Measurements from ENCODE around the gene UNC5A. TPM values are rescaled to one million over a fixed set of nuclear protein-coding genes. Genes with fewer than 3 reads are reported as not detected.
A peak's percentile ranks its signal among the peaks of the same experiment; 100 is the strongest.

The UNC5A gene
- total RNA-seq, 1 donor from 2014 or later: 0.34 TPM

- DNase-seq: no peak
These were observed 71.6 kb downstream of the UNC5A start for GRCh38 chr5:176881816-176882566.

- DNase-seq: peak; percentile 5
These were observed 72.2 kb downstream of the UNC5A start for GRCh38 chr5:176882567-176882903.

GRCh38 chr5:176883700-176884570 lies 73.6 kb downstream of the UNC5A start:
- DNase-seq: no peak

GRCh38 chr5:176884571-176884890 lies 74.2 kb downstream of the UNC5A start:
- no peak for DNase-seq

- DNase-seq: no peak
These were observed 76.2 kb downstream of the UNC5A start for GRCh38 chr5:176886336-176887251.

- no peak for DNase-seq
These were observed 77.0 kb downstream of the UNC5A start for GRCh38 chr5:176887252-176887849.

- no peak for DNase-seq
These were observed 77.9 kb downstream of the UNC5A start for GRCh38 chr5:176888016-176888864.

- DNase-seq: no peak
These were observed 78.5 kb downstream of the UNC5A start for GRCh38 chr5:176888865-176889165.

GRCh38 chr5:176889321-176890280 lies 79.2 kb downstream of the UNC5A start:
- DNase-seq: no peak

GRCh38 chr5:176890455-176891330 lies 80.3 kb downstream of the UNC5A start:
- no peak for DNase-seq

- no peak for DNase-seq
These were observed 81.1 kb downstream of the UNC5A start for GRCh38 chr5:176891331-176891958.

- DNase-seq: no peak
These were observed 82.3 kb downstream of the UNC5A start for GRCh38 chr5:176892663-176893062.

- DNase-seq: no peak
These were observed 83.9 kb downstream of the UNC5A start for GRCh38 chr5:176894298-176894697.

- DNase-seq: no peak
These were observed 85.5 kb downstream of the UNC5A start for GRCh38 chr5:176895831-176896230.

- no peak for DNase-seq
These were observed 86.9 kb downstream of the UNC5A start for GRCh38 chr5:176897263-176897662.

GRCh38 chr5:176899296-176899891 lies 89.0 kb downstream of the UNC5A start, which contains the start of gene HK3:
Gene HK3, minus strand, starts transcription at chr5:176899346. Its CDS starts 3,187 bp downstream, at chr5:176896159.
- peak; percentile 29 for DNase-seq

- no peak for DNase-seq
These were observed 89.8 kb downstream of the UNC5A start for GRCh38 chr5:176899946-176900779.

All from dermis blood vessel endothelial cell (primary cell).